Esophagus muscularis mucosa (tissue), 4 donors: ENCODE results near the gene LRRC72. TPM values are rescaled to one million over a fixed set of nuclear protein-coding genes. Genes with fewer than 3 reads are reported as not detected.

Experiments used
- DNase-seq: peaks from one replicate; pipeline ENCODE4 v3.0.0-alpha.2; 2017; ENCODE audit errors: extremely low spot score
- H3K27ac ChIP-seq, 4 donors: fragments of 200-600 bp; sonication (generic); replicated peaks in 1 of 4; 1 replicate in 3 of 4; 2 replicates in 1 of 4; pipeline ENCODE4 v1.5.1; 2016 to 2019; ENCODE audit warnings: mild to moderate bottlenecking in 1 of 4
- H3K27me3 ChIP-seq, 4 donors: fragments of 200-600 bp; sonication (generic); one replicate each; pipeline versions ENCODE4 v1.5.1 to v1.6.0; 2016 to 2019
- H3K36me3 ChIP-seq, 4 donors: fragments of 200-600 bp; sonication (generic); one replicate each; pipeline ENCODE4 v1.5.1; 2016 to 2019
- H3K4me1 ChIP-seq, 4 donors: fragments of 200-600 bp; sonication (generic); one replicate each; pipeline ENCODE4 v1.5.1; 2016 to 2019
- H3K4me3 ChIP-seq, 4 donors: fragments of 200-600 bp; sonication (generic); 1 replicate in 2 of 4; 2 replicates in 2 of 4; pipeline ENCODE4 v1.5.1; 2016 to 2019; ENCODE audit warnings: mild to moderate bottlenecking in 4 of 4, moderate library complexity in 1 of 4
- H3K9me3 ChIP-seq, 4 donors: fragments of 200-600 bp; sonication (generic); 1 replicate in 3 of 4; 2 replicates in 1 of 4; pipeline ENCODE4 v1.5.1; 2016 to 2019
- EP300 ChIP-seq: sonication (generic); formaldehyde crosslinking; IDR thresholded peaks from one replicate; pipeline ENCODE4 v1.6.1; 2017; ENCODE audit warnings: antibody characterized with exemption
- POLR2A ChIP-seq: fragments of 450-650 bp; IDR thresholded peaks from one replicate; pipeline ENCODE4 v1.6.1; 2017; ENCODE audit warnings: antibody characterized with exemption, moderate library complexity, mild to moderate bottlenecking, low read depth
- POLR2AphosphoS5 ChIP-seq, 2 donors: sonication (generic); formaldehyde crosslinking; IDR thresholded peaks; one replicate each; pipeline ENCODE4 v1.6.1; 2017; ENCODE audit warnings: antibody characterized with exemption in 2 of 2
- WGBS: methylation state at CpG from one replicate; pipeline ENCODE4 v1.1.5; 2018; 5-methylcytosine and 5-hydroxymethylcytosine counted together
- intact Hi-C: fragments of 100-400 bp; cut with DNase I; formaldehyde crosslinking; loops from one replicate; pipeline ENCODE4 v1.15.1; 2023
- total RNA-seq, 4 donors: library from RNA; depleted of rRNA; stranded (reverse); fragments of >200 nt; gene quantifications; one replicate each; pipeline versions ENCODE4 v1.1.0 to v1.2.1, GENCODE V29; 2016
- TF ChIP-seq, protein P1 (sequence below), 3 experiments: fragments of 200-600 bp in 2 of 3; fragments of 450-650 bp in 1 of 3; sonication (generic) in 2 of 3; IDR thresholded peaks; one replicate each; pipeline ENCODE4 v1.5.1; 2017 to 2019; ENCODE audit warnings: antibody characterized with exemption in 3 of 3, mild to moderate bottlenecking in 2 of 3, moderate library complexity in 1 of 3

LRRC72 gene
- total RNA-seq, 4 donors from 2014 or later, result not detected

DNA sequence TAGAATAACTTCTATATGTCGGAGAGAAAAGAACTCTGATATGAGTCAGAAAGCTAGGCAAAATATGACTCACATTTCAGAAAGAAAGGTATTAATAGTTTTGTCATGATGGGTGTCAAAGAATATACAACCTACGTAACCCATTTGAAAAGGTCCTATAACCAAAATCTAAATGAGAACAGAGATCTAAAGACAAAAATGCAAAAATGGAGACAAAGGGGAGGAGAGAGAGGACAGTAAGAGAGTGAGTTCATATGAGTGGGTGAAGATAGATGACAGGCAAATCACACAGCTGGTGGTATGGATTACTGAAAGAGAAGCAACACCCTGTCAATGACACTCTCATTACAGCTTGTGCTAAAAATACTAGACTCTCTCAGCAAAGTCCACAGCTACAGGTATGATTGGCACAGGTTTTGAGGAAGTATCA is 93.4 kb downstream of the LRRC72 start:
- no peaks in the 10 kb centered on the region for H3K9me3 ChIP-seq
- WGBS, result 89% methylated on average over 2 of the region's 2 CpGs
- no peak for DNase-seq
- no peaks in the 10 kb centered on the region for H3K27me3 ChIP-seq
- H3K27ac ChIP-seq, result no peak overlapping the region
- TF ChIP-seq, protein P1, sequence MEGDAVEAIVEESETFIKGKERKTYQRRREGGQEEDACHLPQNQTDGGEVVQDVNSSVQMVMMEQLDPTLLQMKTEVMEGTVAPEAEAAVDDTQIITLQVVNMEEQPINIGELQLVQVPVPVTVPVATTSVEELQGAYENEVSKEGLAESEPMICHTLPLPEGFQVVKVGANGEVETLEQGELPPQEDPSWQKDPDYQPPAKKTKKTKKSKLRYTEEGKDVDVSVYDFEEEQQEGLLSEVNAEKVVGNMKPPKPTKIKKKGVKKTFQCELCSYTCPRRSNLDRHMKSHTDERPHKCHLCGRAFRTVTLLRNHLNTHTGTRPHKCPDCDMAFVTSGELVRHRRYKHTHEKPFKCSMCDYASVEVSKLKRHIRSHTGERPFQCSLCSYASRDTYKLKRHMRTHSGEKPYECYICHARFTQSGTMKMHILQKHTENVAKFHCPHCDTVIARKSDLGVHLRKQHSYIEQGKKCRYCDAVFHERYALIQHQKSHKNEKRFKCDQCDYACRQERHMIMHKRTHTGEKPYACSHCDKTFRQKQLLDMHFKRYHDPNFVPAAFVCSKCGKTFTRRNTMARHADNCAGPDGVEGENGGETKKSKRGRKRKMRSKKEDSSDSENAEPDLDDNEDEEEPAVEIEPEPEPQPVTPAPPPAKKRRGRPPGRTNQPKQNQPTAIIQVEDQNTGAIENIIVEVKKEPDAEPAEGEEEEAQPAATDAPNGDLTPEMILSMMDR (IDR thresholded peaks at IDR 0.05), result no peak
- TF ChIP-seq POLR2A (no peak), POLR2AphosphoS5 (IDR thresholded peaks at IDR 0.05) (no peak), EP300 (no peak)
- peaks cover 11 to 81% (median 54%) of the 10 kb centered on the region in 4 donors for H3K36me3 ChIP-seq
- intact Hi-C loops, result no loop called here
- no peak overlapping the region for H3K4me3 ChIP-seq
- no peaks in the 10 kb centered on the region for H3K4me1 ChIP-seq

DNA sequence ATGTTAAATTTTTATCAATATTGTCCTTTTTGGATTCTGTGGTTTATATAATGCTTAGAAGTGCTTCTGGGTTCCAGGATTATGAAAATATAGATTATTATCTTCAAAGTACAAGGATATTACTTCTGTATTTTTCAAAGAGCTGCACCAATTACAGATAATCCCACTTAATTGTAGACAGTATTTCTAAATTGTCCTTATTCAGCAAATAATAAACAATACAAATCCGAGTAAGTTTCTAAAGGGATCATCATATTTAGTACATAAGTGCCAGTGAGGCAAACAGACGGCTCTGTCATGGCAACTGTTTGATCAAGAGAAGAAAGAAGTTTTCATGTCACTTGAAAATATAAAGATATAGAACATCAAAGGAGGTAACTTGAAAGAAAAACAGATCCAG is 99.8 kb downstream of the LRRC72 start:
- Histone ChIP-seq H3K27me3 (no peaks in the 10 kb centered on the region), H3K4me1 (peaks cover 0 to 6% (median 0%) of the 10 kb centered on the region in 4 donors), H3K4me3 (no peak overlapping the region), H3K27ac (no peak overlapping the region), H3K9me3 (no peaks in the 10 kb centered on the region), H3K36me3 (peaks cover 4 to 53% (median 29%) of the 10 kb centered on the region in 4 donors)
- TF ChIP-seq POLR2AphosphoS5 (IDR thresholded peaks at IDR 0.05), result no peak
- TF ChIP-seq, protein P1 (IDR thresholded peaks at IDR 0.05), result no peak
- TF ChIP-seq EP300, result no peak
- TF ChIP-seq POLR2A, result no peak
- no peak for DNase-seq
- WGBS, result 92% methylated on average over 2 of the region's 2 CpGs
- intact Hi-C loops, result no loop called here

DNA sequence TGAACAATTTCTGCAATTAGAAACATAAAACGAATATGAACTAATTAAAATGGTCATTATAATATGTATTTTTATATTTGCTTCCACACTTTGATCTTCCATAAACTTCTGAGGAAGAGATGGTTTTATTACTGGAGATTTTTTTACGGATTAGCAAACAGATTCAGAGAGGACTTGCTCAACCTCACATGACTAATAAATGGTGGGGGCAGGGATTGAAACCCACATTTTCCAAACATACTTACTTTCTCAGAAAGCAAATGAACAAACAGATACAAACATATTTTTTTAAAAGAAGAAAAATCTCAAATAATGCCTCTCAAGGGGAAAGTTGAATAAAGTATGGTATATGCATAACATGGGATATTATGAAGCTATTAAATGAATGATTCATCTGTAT is 100.6 kb downstream of the LRRC72 start:
- Histone ChIP-seq H3K27ac (no peak overlapping the region), H3K36me3 (peaks cover 0 to 44% (median 27%) of the 10 kb centered on the region in 4 donors), H3K4me3 (no peak overlapping the region), H3K27me3 (no peaks in the 10 kb centered on the region), H3K9me3 (no peaks in the 10 kb centered on the region), H3K4me1 (peaks cover 0 to 6% (median 0%) of the 10 kb centered on the region in 4 donors)
- TF ChIP-seq POLR2AphosphoS5 (IDR thresholded peaks at IDR 0.05) (no peak), POLR2A (no peak), EP300 (no peak)
- TF ChIP-seq, protein P1 (IDR thresholded peaks at IDR 0.05), result no peak
- DNase-seq, result no peak
- intact Hi-C loops, result no loop called here
- WGBS, result 86% methylated on average over 2 of the region's 2 CpGs

DNA sequence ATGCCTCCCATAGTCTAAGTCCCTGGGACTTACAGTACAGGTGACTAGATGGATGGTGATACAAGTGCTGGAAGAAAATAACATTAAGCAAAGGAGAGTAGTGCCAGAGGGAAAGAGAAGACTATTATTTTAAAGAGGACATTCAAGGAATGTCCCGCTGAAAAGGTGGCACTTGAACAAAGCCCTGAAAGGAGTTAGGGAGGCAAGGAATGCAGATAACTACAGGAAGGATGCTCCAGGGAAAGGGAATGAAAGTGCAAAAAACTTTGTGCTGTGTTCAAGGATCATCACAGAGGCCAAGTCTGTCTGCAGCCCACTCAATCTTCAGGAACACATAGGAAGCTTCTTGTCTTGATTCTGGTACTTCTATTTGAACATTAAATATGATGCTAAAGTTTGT is 104.0 kb downstream of the LRRC72 start:
- Histone ChIP-seq H3K4me3 (no peak overlapping the region), H3K9me3 (no peaks in the 10 kb centered on the region), H3K27me3 (no peaks in the 10 kb centered on the region), H3K27ac (no peak overlapping the region), H3K36me3 (peaks cover 0 to 12% (median 5%) of the 10 kb centered on the region in 4 donors), H3K4me1 (peaks cover 8 to 25% (median 21%) of the 10 kb centered on the region in 4 donors)
- intact Hi-C loops, result loop anchor here (10.0 kb wide), 1 partner anchor 674 kb away; no protein-coding TSS in a partner anchor
- DNase-seq, result no peak
- TF ChIP-seq POLR2AphosphoS5 (IDR thresholded peaks at IDR 0.05) (no peak), EP300 (no peak), POLR2A (no peak)
- TF ChIP-seq, protein P1 (IDR thresholded peaks at IDR 0.05), result no peak
- WGBS, result 68% methylated on average over 1 of the region's 1 CpG

Other genes with a start within 250 kb of the LRRC72 start
- gene CRPPA, start 105.3 kb upstream of the LRRC72 start, total RNA-seq, result 1 to 10 TPM; 1.9 to 3.6 (median 3.5) TPM
- gene SOSTDC1, start 61.1 kb upstream of the LRRC72 start, total RNA-seq, result 1 to 10 TPM in 1 of 4 donors, under 1 TPM in 2, not detected in 1; 0.71 to 1.2 (median 0.83) TPM
- gene ANKMY2, start 118.9 kb downstream of the LRRC72 start, total RNA-seq, result 10 to 100 TPM; 12.4 to 24.9 (median 17.6) TPM
- gene BZW2, start 119.4 kb downstream of the LRRC72 start, total RNA-seq, result 10 to 100 TPM; 48.1 to 73.9 (median 62.4) TPM
- 1 to 10 TPM; 2.1 to 8.8 (median 6.5) TPM for gene TSPAN13, start 226.9 kb downstream of the LRRC72 start, total RNA-seq